IMR-90 (cell line): ENCODE results near the gene DEPDC5.

ENCODE experiments used
- POLR2A ChIP-seq: IDR thresholded peaks from 2 replicates; pipeline ENCODE4 v1.6.1; 2012; ENCODE audit warnings: mild to moderate bottlenecking, low read depth, low read length
- RAD21 ChIP-seq: IDR thresholded peaks from 2 replicates; pipeline ENCODE4 v1.6.1; 2012; ENCODE audit warnings: low read length, improper control_type of control experiment
- SMC3 ChIP-seq: fragments of 150-350 bp; IDR thresholded peaks from 2 replicates; pipeline ENCODE4 v1.6.1; 2016; ENCODE audit warnings: low read depth, mild to moderate bottlenecking, antibody characterized with exemption, low read length, moderate library complexity
- TF ChIP-seq, protein P1 (sequence below): conservative IDR thresholded peaks from 2 replicates; pipeline ENCODE4 v1.5.1; 2012; ENCODE audit warnings: mild to moderate bottlenecking, low read depth, low read length, improper control_type of control experiment

DNA sequence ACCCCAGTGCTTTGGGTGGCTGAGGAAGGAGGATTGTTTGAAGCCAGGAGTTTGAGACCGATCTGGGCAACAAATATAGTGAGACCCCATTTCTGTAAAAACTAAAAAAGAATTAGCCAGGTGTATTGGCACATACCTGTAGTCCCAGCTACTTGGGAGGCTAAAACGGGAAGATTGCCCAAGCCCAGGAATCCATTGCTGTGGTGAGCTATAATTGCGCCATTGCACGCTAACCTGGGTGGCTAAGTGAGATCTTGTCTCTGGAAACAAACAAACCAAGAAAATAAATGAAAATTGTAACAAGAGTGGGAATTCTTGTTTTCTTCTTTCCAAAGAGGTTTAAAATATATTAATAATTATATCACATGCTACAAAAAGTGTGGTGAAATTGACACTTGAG, 52.9 kb downstream of the DEPDC5 start:
- TF ChIP-seq, protein P1, sequence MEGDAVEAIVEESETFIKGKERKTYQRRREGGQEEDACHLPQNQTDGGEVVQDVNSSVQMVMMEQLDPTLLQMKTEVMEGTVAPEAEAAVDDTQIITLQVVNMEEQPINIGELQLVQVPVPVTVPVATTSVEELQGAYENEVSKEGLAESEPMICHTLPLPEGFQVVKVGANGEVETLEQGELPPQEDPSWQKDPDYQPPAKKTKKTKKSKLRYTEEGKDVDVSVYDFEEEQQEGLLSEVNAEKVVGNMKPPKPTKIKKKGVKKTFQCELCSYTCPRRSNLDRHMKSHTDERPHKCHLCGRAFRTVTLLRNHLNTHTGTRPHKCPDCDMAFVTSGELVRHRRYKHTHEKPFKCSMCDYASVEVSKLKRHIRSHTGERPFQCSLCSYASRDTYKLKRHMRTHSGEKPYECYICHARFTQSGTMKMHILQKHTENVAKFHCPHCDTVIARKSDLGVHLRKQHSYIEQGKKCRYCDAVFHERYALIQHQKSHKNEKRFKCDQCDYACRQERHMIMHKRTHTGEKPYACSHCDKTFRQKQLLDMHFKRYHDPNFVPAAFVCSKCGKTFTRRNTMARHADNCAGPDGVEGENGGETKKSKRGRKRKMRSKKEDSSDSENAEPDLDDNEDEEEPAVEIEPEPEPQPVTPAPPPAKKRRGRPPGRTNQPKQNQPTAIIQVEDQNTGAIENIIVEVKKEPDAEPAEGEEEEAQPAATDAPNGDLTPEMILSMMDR, result no peak
- TF ChIP-seq POLR2A, result no peak
- TF ChIP-seq RAD21, result no peak
- TF ChIP-seq SMC3, result no peak
